HG03558 (cell line): ENCODE data around the gene HYAL1.
A peak's percentile ranks its signal among the peaks of the same experiment; 100 is the strongest.

Experiments
- ATAC-seq: cut with Tn5 transposase; IDR thresholded peaks from one replicate; pipeline ENCODE4 v1.9.1; 2021; ENCODE audit warnings: moderate number of reproducible peaks; ENCODE audit not compliant: unreplicated experiment; ENCODE audit errors: extremely low read depth

HYAL1 gene

GRCh38 chr3:50303013-50303815 is at the start of gene HYAL1:
Gene HYAL1, minus strand, starts transcription at chr3:50303574. Its CDS starts 618 bp downstream, at chr3:50302956.
- ATAC-seq = no peak

GRCh38 chr3:50352781-50353180 is 49.4 kb upstream of the HYAL1 start:
- no peak for ATAC-seq

GRCh38 chr3:50351323-50351697 is 47.9 kb upstream of the HYAL1 start:
- ATAC-seq = no peak

GRCh38 chr3:50350527-50351322 is 47.4 kb upstream of the HYAL1 start, which contains the start of the genes CYB561D2 and NPRL2:
Gene CYB561D2, plus strand, starts transcription at chr3:50350862. Its CDS starts 572 bp downstream, at chr3:50351434.
Gene NPRL2, minus strand, starts transcription at chr3:50350775. Its CDS starts 123 bp downstream, at chr3:50350652.
- ATAC-seq = peak; percentile 48

- ATAC-seq = no peak
These were observed 46.8 kb upstream of the HYAL1 start for GRCh38 chr3:50350213-50350526.

- no peak for ATAC-seq
These were observed 43.9 kb upstream of the HYAL1 start for GRCh38 chr3:50347187-50347813.

GRCh38 chr3:50345586-50346234 is 42.3 kb upstream of the HYAL1 start, which contains the start of gene ZMYND10:
Gene ZMYND10, minus strand, starts transcription at chr3:50345732. Its CDS starts 153 bp downstream, at chr3:50345579.
- ATAC-seq = no peak

- ATAC-seq = no peak
These were observed 41.6 kb upstream of the HYAL1 start for GRCh38 chr3:50345008-50345407.

- ATAC-seq = no peak
These were observed 39.6 kb upstream of the HYAL1 start for GRCh38 chr3:50342813-50343633.

GRCh38 chr3:50341996-50342650 is 38.7 kb upstream of the HYAL1 start:
- no peak for ATAC-seq

GRCh38 chr3:50341537-50341936 is 38.2 kb upstream of the HYAL1 start:
- ATAC-seq = no peak

- no peak for ATAC-seq
These were observed 37.3 kb upstream of the HYAL1 start, which contains the start of gene RASSF1 for GRCh38 chr3:50340448-50341329. Gene RASSF1, minus strand, starts transcription at chr3:50340836. Its CDS starts 31 bp downstream, at chr3:50340805.

- no peak for ATAC-seq
These were observed 36.7 kb upstream of the HYAL1 start for GRCh38 chr3:50340147-50340447.

- no peak for ATAC-seq
These were observed 36.2 kb upstream of the HYAL1 start for GRCh38 chr3:50339485-50340146.

- no peak for ATAC-seq
These were observed 35.6 kb upstream of the HYAL1 start for GRCh38 chr3:50338965-50339364.

- peak; percentile 63 for ATAC-seq
These were observed 33.9 kb upstream of the HYAL1 start for GRCh38 chr3:50337175-50337861.
